GM12801 (cell line): ENCODE data around the gene MON1B.

Experiments used
- TF ChIP-seq, protein P1 (sequence below): IDR thresholded peaks from one replicate; pipeline ENCODE4 v1.5.1; 2011; ENCODE audit warnings: control low read depth; ENCODE audit not compliant: insufficient read length; ENCODE audit errors: extremely low read depth

MON1B gene

DNA sequence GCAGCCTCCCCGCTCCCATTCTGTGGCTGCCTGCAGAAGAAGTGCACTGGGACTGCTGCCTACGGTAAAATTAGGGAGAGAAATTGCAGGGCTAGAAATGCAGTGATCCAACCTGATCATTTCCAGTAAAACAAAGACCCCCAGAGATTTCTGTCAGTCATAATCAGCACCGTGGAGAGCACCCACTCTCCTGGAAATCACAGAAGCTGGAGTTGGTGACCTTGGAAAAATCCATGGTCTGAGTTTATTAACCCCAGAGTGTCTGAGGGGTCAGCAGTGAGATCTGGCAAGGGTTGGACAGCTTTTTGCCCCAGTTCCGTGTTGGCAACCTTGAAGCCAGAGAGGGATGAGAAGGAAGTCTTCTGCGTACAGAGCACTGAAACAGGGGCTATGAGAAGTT lies 16.0 kb downstream of the MON1B start:
- TF ChIP-seq, protein P1, sequence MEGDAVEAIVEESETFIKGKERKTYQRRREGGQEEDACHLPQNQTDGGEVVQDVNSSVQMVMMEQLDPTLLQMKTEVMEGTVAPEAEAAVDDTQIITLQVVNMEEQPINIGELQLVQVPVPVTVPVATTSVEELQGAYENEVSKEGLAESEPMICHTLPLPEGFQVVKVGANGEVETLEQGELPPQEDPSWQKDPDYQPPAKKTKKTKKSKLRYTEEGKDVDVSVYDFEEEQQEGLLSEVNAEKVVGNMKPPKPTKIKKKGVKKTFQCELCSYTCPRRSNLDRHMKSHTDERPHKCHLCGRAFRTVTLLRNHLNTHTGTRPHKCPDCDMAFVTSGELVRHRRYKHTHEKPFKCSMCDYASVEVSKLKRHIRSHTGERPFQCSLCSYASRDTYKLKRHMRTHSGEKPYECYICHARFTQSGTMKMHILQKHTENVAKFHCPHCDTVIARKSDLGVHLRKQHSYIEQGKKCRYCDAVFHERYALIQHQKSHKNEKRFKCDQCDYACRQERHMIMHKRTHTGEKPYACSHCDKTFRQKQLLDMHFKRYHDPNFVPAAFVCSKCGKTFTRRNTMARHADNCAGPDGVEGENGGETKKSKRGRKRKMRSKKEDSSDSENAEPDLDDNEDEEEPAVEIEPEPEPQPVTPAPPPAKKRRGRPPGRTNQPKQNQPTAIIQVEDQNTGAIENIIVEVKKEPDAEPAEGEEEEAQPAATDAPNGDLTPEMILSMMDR: no peak

DNA sequence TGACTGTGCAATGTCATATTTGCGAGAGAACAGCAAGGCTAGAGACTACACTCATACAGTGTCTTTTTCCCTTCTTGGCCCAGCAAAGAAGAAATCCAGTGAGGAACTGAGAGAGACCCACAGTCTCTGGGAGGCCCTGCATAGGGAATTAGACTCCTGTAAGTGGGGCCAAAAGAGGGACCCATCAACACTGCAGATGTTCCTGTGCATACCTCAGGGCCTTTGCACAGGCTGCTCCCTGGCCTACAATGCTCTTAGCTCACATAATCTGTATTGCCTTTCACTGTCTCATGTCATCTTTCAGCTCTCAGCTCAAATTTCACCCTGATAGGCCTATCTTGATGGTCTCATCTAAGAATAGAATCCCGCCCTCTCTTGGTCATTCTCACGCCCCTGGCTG lies 17.4 kb downstream of the MON1B start:
- TF ChIP-seq, protein P1: no peak

DNA sequence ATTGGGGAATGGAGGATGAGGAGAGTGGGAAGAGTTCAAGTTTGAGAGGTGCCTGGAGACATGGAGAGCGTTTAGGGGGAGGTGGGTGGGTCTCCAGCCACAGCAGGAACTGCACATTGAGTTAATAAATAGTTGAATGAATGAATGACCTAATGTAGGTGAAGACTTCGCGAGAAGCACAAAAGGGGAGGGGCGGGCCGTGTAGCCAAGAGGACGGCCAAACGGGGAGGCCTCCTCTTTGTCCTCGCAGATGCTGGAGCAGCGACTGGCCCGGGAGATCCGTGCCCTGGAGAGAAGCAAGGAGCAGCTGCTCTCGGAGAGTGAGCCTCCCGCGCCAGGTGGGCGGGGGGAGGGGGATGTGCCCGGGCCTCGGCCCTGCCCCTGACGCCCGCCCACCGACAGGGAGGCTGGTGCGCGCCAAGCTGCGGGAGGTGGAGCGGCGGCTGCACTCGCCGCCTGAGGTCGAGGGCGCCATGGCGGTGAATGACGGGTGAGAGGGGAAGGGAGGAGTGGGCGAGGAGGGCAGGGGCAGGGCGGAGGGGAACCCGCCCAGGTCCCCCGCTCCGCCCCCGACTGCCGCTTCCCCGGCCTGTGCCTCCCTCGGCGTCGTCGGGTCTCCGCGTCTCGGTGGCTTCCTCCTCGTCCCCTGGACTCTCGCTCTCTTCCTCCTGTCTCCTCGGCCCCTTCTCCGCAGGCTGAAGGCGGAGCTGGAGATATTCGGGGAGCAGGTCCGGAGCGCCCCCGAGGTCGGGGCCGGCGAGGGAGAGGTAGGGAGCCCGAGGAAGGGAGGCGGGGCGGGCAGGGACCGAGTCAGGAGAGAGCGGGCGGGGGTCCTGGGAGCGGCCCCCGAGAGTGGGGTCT lies 21.1 kb downstream of the MON1B start:
- TF ChIP-seq, protein P1: no peak

DNA sequence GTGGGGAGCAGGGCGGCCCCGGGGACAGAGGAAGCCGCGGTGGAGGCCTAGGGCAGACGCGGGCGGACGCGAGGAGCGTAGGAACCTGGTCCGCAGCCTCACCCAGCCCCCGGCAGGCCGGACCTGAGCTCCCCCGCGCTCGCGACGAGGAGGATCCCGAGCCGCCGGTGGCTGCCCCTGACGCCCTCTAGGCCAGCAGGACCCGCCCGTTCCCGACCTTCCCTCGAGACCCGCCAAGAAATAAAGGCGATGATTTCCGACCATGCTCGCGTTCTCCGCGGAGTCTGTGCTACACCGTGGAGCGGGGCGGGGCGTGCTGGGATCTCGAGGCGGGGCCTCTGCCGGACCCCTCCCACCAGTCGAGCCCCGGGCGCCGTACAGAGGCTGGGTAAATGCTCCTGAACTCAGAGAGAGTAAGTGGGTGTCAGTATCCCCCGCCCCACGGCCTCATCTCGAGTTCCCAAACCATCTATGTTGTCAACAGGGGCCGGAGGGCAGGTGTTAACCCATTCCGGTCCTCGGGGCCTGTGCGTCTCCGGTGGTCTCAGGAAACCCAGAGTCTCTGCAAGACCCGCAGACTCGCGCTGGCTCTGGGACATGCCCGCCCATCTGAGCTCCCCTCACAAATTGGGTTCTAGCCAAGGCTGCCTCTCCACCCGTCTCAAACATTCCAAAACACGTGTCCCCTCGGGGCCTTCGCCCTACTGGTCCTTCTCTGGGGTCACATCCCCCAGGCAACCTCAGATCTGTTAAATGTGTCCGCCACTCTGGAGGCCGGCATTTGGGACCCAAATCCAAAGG lies 22.0 kb downstream of the MON1B start:
- TF ChIP-seq, protein P1: no peak

DNA sequence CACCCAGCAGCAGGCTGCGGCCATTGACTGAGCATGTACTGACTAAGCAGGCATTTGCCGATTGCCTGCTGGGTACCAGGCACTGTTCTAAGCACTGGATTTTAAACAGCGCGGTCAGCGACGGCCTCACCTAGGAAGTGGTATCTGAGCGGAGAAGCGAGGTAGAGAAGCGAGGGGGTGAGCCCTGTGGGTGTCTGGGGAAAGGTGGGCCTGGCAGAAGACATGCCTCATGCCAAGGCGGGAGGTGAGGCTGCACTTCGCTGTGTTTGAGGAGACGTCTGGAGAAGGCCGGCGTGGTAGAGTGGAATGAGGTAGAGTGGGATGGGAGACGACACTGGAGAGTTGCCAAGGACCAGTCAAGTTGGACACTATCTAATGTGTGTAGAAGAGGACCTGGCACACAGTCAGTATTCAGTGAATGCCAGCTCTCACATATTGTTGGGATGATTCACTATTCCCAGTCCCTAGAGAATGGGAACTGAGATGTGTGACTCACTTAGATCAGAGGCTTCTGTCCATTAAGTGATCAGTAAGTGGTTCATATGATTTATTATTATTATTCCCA lies 22.6 kb downstream of the MON1B start:
- TF ChIP-seq, protein P1: no peak

DNA sequence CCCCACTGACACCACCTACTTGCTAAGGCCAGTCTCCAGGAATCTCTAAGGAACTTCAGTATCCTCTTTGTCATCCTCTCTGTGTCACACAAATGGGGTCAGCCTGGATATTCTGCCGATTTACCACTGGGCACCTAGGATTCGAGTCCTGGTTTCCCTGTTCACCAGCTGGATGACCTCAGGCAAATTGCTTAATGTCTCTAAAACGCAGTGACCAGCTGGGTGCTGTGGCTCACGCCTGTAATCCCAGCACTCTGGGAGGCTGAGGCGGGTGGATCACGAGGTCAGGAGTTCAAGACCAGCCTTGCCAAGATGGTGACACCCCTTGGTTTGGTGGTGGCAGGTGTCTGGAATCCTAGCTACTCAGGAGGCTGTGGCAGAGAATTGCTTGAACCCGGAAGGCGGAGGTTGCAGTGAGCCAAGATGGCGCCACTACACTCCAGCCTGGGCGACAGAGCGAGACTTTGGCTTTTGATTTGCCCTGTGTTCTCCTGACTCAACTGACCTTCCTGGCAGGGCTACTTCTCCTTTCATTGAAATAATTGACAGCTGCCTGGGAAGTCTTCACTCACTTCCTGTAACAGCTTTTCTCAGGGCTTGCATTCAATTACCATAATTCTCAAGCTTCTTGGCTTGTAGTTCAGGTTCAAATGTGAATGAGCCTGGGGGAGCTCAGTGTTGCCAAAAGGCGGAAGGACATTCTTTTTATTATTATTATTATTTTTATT lies 23.6 kb downstream of the MON1B start:
- TF ChIP-seq, protein P1: no peak

DNA sequence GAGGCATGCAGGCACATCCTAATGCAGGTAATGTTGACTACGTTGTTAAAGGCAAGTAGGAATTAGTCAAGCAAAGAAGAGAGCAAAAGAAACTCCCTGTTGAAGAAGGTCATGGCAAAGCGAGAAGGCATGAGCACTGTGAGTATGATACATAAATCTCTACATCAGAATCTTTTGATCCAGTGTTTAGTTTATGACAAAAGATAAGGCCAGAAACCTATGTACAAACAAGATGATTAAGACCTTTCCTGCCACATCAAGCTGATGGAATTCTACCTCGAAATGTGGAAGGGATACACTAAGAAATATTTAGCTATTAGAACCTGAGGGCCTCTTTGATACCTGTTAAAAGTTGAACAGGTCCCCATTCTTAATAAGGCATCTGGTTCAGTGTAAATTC lies 28.4 kb downstream of the MON1B start:
- TF ChIP-seq, protein P1: no peak
